ENCODE results near the gene WDR48.

DNA sequence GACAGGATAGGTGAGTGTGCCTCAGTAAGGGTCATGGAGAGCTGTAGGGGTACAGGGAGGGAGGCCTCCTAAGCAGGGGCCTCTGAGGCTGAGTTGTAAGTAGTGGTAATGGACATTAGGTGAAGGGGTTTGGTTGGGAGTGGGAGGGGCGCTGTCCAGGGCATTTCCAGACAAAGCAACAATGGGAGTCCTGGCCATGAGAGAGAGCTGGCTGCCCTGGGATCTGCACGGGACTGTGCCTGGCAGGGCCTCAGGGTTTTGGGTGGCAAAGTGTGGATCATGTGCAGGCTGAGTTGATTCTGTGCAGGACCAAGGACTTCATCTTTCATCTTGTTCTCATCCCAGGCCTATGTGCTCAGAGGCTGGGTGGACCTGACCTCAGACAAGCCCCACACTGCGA is 60.3 kb downstream of the WDR48 start:
- TF ChIP-seq POLR2AphosphoS5 (IDR thresholded peaks at IDR 0.05) (no peak), CTCF (IDR thresholded peaks at IDR 0.05) (no peak)
